Measurements from ENCODE around the gene S100A4.

S100A4 gene

GRCh38 chr1:153507926-153508583 lies 37.6 kb downstream of the S100A4 start:
- DNase-seq (ENCODE audit: low read depth, low spot score), result no peak

DNA sequence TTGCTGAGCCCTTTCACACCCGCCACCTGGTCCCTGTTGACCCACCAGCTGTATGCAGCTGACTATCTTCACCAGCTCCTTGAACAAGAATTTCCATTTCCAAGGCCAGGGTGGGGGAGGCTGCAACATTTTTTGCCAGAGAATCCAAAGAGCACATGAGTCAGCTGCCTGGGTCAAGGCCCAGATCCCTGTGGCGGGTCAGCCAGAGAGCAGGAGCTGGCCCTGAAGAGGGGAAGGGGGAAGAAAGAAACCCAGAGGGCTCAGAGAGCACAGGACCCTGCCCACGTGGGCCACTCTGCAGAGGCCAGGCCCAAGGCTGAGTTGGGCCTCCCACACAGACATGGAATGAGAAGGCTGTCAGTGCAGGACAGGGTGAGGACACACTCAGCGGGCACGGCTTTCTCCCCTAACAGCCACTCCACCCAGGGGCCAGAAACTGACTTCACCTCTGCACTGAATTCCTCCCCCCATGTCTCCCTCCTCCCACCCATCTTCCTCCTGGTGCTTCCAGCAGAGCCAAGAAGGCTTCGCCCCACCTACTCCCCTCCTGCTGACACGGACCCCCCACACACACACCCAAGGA lies 38.7 kb downstream of the S100A4 start:
- no peak for DNase-seq (ENCODE audit: low read depth, low spot score)

GRCh38 chr1:153506386-153506785 lies 39.2 kb downstream of the S100A4 start:
- no peak for DNase-seq (ENCODE audit: low read depth, low spot score)

DNA sequence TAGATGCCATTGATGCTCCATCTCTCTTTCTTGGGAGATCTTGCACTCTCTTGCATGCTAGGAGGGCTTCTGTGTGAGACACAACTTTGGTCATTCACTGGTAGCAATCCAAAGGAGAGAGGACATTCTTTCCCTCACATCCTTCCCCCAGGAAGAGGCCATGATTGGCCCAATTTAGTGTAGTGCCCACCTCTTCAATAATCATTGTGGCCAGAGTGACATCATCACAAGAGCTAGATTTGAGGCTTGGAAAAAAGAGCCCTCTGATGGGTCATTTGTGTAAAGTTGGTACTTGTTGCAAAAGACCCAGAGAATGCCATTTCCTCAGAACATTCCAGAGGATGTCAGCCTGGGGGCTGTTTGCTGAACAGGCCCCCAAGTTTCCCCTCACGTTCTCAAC lies 40.0 kb downstream of the S100A4 start:
- DNase-seq (ENCODE audit: low read depth, low spot score), result no peak

GRCh38 chr1:153503766-153504165 lies 41.8 kb downstream of the S100A4 start:
- DNase-seq (ENCODE audit: low read depth, low spot score), result no peak

GRCh38 chr1:153498746-153499145 lies 46.9 kb downstream of the S100A4 start:
- no peak for DNase-seq (ENCODE audit: low read depth, low spot score)

DNA sequence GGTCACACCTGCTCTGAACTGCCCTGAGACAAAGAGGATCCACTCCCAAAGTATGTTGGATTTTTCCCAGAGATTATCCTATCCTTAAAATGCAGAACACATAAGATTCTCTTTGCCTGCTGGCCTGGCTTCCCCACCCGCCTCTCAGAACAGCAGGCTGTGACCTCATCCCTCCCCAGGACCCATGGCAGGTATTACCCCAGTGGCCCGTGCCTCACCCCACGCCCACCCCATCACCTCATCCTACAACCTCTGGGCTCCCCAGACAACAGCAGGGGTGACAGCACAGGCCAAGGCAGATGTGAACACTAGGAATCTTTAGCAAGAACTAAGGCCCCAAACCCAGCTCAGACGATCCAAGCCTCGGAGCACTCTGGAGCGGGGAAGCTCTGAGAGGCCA lies 50.1 kb downstream of the S100A4 start:
- DNase-seq (ENCODE audit: low read depth, low spot score), result no peak

DNA sequence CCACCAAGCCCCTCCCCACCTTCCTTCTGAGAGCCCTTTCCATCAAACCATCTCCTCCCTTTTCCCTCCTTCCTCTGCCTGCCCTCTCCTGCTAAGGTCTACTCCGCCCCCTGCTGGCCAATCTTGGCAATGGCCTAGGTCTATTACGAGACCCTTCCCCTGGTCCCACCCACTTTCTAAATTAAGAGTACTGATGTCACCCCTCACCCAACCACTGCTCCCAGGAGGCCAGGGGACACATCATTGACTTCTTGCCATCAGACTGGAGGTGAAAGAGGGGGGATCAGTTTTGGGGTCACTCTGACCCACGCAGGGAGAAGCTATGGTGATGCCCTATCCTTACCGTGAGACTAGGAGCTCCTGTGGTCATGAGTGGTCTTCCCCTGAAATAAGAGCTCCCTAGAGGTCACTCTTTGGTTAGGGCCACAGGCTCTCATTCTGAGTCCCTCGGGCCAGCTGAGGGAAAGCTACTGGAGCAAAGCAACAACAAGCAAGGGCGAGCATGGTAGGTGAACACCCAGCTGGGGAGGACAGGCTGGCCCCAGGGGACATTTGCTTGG lies 50.5 kb downstream of the S100A4 start:
- peak; percentile 86 for DNase-seq (ENCODE audit: low read depth, low spot score)

Measured in iPS DF 19.7 (cell line).